GM23338 (cell line): ENCODE measurements around the gene FGF5. TPM values are rescaled to one million over a fixed set of nuclear protein-coding genes. Genes with fewer than 3 reads are reported as not detected.

Source experiments
- ATAC-seq: fragments of 200-7000 bp; cut with Tn5 transposase; 3 replicates; pipeline ENCODE4 v1.9.1; 2020
- DNase-seq: peaks from one replicate; pipeline ENCODE4 v3.0.0-alpha.2; 2015; ENCODE audit warnings: low spot score
- H2AFZ ChIP-seq: fragments of 200-600 bp; sonication (generic); 2 replicates; pipeline ENCODE4 v1.8.0; 2016; ENCODE audit warnings: antibody characterized with exemption, mild to moderate bottlenecking, moderate library complexity
- H3F3A ChIP-seq: fragments of 200-600 bp; sonication (generic); replicated peaks from 2 replicates; pipeline ENCODE4 v1.8.0; 2017; ENCODE audit warnings: antibody characterized with exemption, mixed run types, low read depth
- H3K27ac ChIP-seq: fragments of 200-600 bp; sonication (generic); 2 replicates; pipeline ENCODE4 v1.6.1; 2016; ENCODE audit warnings: low read depth
- H3K27me3 ChIP-seq: fragments of 200-600 bp; sonication (generic); 2 replicates; pipeline ENCODE4 v1.8.0; 2016; ENCODE audit warnings: mild to moderate bottlenecking, mixed run types, moderate library complexity; ENCODE audit not compliant: insufficient read depth
- H3K36me3 ChIP-seq: fragments of 200-600 bp; sonication (generic); 2 replicates; pipeline ENCODE4 v1.8.0; 2016; ENCODE audit warnings: mild to moderate bottlenecking; ENCODE audit not compliant: insufficient read depth
- H3K4me1 ChIP-seq: fragments of 200-600 bp; sonication (generic); 2 replicates; pipeline ENCODE4 v1.8.0; 2016; ENCODE audit warnings: mild to moderate bottlenecking, moderate library complexity; ENCODE audit not compliant: insufficient read depth
- H3K4me2 ChIP-seq: fragments of 200-600 bp; sonication (generic); 2 replicates; pipeline ENCODE4 v1.7.1; 2017; ENCODE audit warnings: mixed run types
- H3K4me3 ChIP-seq: fragments of 200-600 bp; sonication (generic); 2 replicates; pipeline ENCODE4 v1.6.1; 2016; ENCODE audit warnings: mixed run types
- H3K79me2 ChIP-seq: fragments of 200-600 bp; sonication (generic); replicated peaks from 2 replicates; pipeline ENCODE4 v1.8.0; 2017; ENCODE audit warnings: mild to moderate bottlenecking; ENCODE audit not compliant: insufficient read depth
- H3K9me2 ChIP-seq: fragments of 200-600 bp; sonication (generic); 2 replicates; pipeline ENCODE4 v1.8.0; 2017; ENCODE audit not compliant: insufficient read depth
- H4K20me1 ChIP-seq: fragments of 200-600 bp; sonication (generic); replicated peaks from 2 replicates; pipeline ENCODE4 v1.8.0; 2017; ENCODE audit warnings: mild to moderate bottlenecking; ENCODE audit not compliant: insufficient read depth
- H3K27ac Mint-ChIP-seq: 2 replicates; pipeline ENCODE4 v1.8.0; 2020; ENCODE audit warnings: inconsistent platforms, mild to moderate bottlenecking, moderate library complexity, mixed read lengths
- H3K27me3 Mint-ChIP-seq: 3 replicates; pipeline ENCODE4 v1.8.0; 2022; ENCODE audit warnings: low read depth, mild to moderate bottlenecking, moderate library complexity, mixed read lengths, inconsistent platforms; ENCODE audit not compliant: insufficient read depth, poor library complexity
- H3K36me3 Mint-ChIP-seq: 3 replicates; pipeline ENCODE4 v1.8.0; 2021; ENCODE audit warnings: low read depth, mild to moderate bottlenecking, inconsistent platforms, moderate library complexity, mixed read lengths
- H3K4me1 Mint-ChIP-seq: 3 replicates; pipeline ENCODE4 v1.8.0; 2020; ENCODE audit warnings: mild to moderate bottlenecking, inconsistent platforms, mixed read lengths
- H3K4me3 Mint-ChIP-seq: 3 replicates; pipeline ENCODE4 v1.8.0; 2021; ENCODE audit warnings: moderate library complexity, mild to moderate bottlenecking, inconsistent platforms, mixed read lengths
- H3K9me3 Mint-ChIP-seq: 3 replicates; pipeline ENCODE4 v1.8.0; 2020; ENCODE audit warnings: moderate library complexity, mild to moderate bottlenecking, inconsistent platforms, mixed read lengths
- CREB1 ChIP-seq: fragments of 250-450 bp; sonication (Bioruptor Pico); IDR thresholded peaks from 2 replicates; pipeline ENCODE4 v1.5.0; 2020; ENCODE audit warnings: low read depth, mild to moderate bottlenecking, moderate library complexity
- CTCF ChIP-seq, 2 experiments: fragments of 200-600 bp in 1 of 2; sonication (generic) in 1 of 2; conservative IDR thresholded peaks; 2 replicates each; pipeline versions ENCODE4 v1.5.1 to v1.6.1; 2016 to 2017; ENCODE audit warnings: antibody characterized with exemption in 2 of 2, low read depth in 2 of 2, mild to moderate bottlenecking in 2 of 2, moderate library complexity in 1 of 2
- EZH2 ChIP-seq: fragments of 200-600 bp; sonication (generic); IDR thresholded peaks from one replicate; pipeline ENCODE4 v1.8.0; 2017; ENCODE audit warnings: antibody characterized with exemption, mild to moderate bottlenecking, low read depth; ENCODE audit not compliant: unreplicated experiment
- JUNB ChIP-seq: IDR thresholded peaks from one replicate; pipeline ENCODE4 v1.6.1; 2016; ENCODE audit warnings: antibody characterized with exemption; ENCODE audit not compliant: unreplicated experiment
- ZNF114 ChIP-seq: fragments of 250-450 bp; sonication (Bioruptor Pico); IDR thresholded peaks from 2 replicates; pipeline ENCODE4 v1.5.0; 2020; ENCODE audit warnings: mild to moderate bottlenecking, moderate library complexity
- polyA plus RNA-seq: library from polyadenylated mRNA; unstranded; fragments of >200 nt; fragmentation: Nextera tagmentation; extraction: Ambion mirVana; gene quantifications from 2 replicates; pipeline ENCODE4 v1.2.1, GENCODE V29; 2016
- total RNA-seq: library from RNA; depleted of rRNA; stranded (reverse); fragments of >200 nt; shearing (Covaris generic); gene quantifications from 2 replicates; pipeline ENCODE4 v1.2.3, GENCODE V29; 2014
- TF ChIP-seq, protein P1 (sequence below): fragments of 250-450 bp; sonication (Bioruptor Pico); IDR thresholded peaks from 2 replicates; pipeline ENCODE4 v1.5.0; 2020; ENCODE audit warnings: mild to moderate bottlenecking, moderate library complexity
- TF ChIP-seq, protein P2 (sequence below): IDR thresholded peaks from one replicate; pipeline ENCODE4 v1.6.1; 2018; ENCODE audit warnings: antibody characterized with exemption; ENCODE audit not compliant: unreplicated experiment

Gene FGF5
- total and polyA plus RNA-seq, 2 experiments from 2014 or later: not detected

- TF ChIP-seq, protein P1, sequence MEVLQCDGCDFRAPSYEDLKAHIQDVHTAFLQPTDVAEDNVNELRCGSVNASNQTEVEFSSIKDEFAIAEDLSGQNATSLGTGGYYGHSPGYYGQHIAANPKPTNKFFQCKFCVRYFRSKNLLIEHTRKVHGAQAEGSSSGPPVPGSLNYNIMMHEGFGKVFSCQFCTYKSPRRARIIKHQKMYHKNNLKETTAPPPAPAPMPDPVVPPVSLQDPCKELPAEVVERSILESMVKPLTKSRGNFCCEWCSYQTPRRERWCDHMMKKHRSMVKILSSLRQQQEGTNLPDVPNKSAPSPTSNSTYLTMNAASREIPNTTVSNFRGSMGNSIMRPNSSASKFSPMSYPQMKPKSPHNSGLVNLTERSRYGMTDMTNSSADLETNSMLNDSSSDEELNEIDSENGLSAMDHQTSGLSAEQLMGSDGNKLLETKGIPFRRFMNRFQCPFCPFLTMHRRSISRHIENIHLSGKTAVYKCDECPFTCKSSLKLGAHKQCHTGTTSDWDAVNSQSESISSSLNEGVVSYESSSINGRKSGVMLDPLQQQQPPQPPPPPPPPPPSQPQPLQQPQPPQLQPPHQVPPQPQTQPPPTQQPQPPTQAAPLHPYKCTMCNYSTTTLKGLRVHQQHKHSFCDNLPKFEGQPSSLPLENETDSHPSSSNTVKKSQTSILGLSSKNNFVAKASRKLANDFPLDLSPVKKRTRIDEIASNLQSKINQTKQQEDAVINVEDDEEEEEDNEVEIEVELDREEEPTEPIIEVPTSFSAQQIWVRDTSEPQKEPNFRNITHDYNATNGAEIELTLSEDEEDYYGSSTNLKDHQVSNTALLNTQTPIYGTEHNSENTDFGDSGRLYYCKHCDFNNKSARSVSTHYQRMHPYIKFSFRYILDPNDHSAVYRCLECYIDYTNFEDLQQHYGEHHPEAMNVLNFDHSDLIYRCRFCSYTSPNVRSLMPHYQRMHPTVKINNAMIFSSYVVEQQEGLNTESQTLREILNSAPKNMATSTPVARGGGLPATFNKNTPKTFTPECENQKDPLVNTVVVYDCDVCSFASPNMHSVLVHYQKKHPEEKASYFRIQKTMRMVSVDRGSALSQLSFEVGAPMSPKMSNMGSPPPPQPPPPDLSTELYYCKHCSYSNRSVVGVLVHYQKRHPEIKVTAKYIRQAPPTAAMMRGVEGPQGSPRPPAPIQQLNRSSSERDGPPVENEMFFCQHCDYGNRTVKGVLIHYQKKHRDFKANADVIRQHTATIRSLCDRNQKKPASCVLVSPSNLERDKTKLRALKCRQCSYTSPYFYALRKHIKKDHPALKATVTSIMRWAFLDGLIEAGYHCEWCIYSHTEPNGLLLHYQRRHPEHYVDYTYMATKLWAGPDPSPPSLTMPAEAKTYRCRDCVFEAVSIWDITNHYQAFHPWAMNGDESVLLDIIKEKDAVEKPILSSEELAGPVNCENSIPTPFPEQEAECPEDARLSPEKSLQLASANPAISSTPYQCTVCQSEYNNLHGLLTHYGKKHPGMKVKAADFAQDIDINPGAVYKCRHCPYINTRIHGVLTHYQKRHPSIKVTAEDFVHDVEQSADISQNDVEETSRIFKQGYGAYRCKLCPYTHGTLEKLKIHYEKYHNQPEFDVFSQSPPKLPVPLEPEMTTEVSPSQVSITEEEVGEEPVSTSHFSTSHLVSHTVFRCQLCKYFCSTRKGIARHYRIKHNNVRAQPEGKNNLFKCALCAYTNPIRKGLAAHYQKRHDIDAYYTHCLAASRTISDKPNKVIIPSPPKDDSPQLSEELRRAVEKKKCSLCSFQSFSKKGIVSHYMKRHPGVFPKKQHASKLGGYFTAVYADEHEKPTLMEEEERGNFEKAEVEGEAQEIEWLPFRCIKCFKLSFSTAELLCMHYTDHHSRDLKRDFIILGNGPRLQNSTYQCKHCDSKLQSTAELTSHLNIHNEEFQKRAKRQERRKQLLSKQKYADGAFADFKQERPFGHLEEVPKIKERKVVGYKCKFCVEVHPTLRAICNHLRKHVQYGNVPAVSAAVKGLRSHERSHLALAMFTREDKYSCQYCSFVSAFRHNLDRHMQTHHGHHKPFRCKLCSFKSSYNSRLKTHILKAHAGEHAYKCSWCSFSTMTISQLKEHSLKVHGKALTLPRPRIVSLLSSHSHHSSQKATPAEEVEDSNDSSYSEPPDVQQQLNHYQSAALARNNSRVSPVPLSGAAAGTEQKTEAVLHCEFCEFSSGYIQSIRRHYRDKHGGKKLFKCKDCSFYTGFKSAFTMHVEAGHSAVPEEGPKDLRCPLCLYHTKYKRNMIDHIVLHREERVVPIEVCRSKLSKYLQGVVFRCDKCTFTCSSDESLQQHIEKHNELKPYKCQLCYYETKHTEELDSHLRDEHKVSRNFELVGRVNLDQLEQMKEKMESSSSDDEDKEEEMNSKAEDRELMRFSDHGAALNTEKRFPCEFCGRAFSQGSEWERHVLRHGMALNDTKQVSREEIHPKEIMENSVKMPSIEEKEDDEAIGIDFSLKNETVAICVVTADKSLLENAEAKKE: no peak
- TF ChIP-seq JUNB (no peak), CTCF (conservative IDR thresholded peaks at IDR 0.05; ENCODE audit: low read depth in 2 of 2) (no peak), EZH2 (no peak)
These were observed 12.3 kb upstream of the FGF5 start (continued) for GRCh38 chr4:80254114-80254513.

GRCh38 chr4:80255329-80256095, 11.0 kb upstream of the FGF5 start:
- no peak overlapping the region for H3K4me3 Mint-ChIP-seq
- no peaks in the 10 kb centered on the region for H3K9me3 Mint-ChIP-seq
- Histone ChIP-seq H3K9me2 (no peaks in the 10 kb centered on the region), H3K27me3 (peaks cover 50% of the 10 kb centered on the region), H3F3A (no peaks in the 10 kb centered on the region), H3K79me2 (no peaks in the 10 kb centered on the region), H3K36me3 (no peaks in the 10 kb centered on the region), H2AFZ (no peak overlapping the region), H3K4me2 (no peak overlapping the region), H3K27ac (no peak overlapping the region), H3K4me1 (peaks cover 5% of the 10 kb centered on the region), H3K4me3 (no peak overlapping the region), H4K20me1 (no peaks in the 10 kb centered on the region; the same call in 1 of the 2 replicates)
- no peak overlapping the region for H3K27ac Mint-ChIP-seq
- ATAC-seq: no peak
- peaks cover 5% of the 10 kb centered on the region for H3K27me3 Mint-ChIP-seq
- DNase-seq: no peak
- no peaks in the 10 kb centered on the region for H3K36me3 Mint-ChIP-seq
- peaks cover 13% of the 10 kb centered on the region; the same call in 2 of the 3 replicates for H3K4me1 Mint-ChIP-seq
- TF ChIP-seq, protein P2, sequence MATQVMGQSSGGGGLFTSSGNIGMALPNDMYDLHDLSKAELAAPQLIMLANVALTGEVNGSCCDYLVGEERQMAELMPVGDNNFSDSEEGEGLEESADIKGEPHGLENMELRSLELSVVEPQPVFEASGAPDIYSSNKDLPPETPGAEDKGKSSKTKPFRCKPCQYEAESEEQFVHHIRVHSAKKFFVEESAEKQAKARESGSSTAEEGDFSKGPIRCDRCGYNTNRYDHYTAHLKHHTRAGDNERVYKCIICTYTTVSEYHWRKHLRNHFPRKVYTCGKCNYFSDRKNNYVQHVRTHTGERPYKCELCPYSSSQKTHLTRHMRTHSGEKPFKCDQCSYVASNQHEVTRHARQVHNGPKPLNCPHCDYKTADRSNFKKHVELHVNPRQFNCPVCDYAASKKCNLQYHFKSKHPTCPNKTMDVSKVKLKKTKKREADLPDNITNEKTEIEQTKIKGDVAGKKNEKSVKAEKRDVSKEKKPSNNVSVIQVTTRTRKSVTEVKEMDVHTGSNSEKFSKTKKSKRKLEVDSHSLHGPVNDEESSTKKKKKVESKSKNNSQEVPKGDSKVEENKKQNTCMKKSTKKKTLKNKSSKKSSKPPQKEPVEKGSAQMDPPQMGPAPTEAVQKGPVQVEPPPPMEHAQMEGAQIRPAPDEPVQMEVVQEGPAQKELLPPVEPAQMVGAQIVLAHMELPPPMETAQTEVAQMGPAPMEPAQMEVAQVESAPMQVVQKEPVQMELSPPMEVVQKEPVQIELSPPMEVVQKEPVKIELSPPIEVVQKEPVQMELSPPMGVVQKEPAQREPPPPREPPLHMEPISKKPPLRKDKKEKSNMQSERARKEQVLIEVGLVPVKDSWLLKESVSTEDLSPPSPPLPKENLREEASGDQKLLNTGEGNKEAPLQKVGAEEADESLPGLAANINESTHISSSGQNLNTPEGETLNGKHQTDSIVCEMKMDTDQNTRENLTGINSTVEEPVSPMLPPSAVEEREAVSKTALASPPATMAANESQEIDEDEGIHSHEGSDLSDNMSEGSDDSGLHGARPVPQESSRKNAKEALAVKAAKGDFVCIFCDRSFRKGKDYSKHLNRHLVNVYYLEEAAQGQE: no peak
- no peak for TF ChIP-seq JUNB
- TF ChIP-seq EZH2: no peak
- no peak for TF ChIP-seq CREB1 (CRISPR knock-in tag)
- TF ChIP-seq ZNF114: no peak
